Sigmoid colon (tissue), 7 donors: ENCODE results near the gene SLC7A14. TPM values are rescaled to one million over a fixed set of nuclear protein-coding genes. Genes with fewer than 3 reads are reported as not detected.

Experiments
- DNase-seq: peaks from one replicate; pipeline ENCODE4 v3.0.0-alpha.2; 2019
- H3K27ac ChIP-seq, 4 donors: fragments of 200-600 bp; sonication (generic); one replicate each; pipeline ENCODE4 v1.5.1; 2016 to 2019; ENCODE audit warnings: mild to moderate bottlenecking in 1 of 4
- H3K27me3 ChIP-seq, 3 donors: fragments of 200-600 bp; sonication (generic); one replicate each; pipeline ENCODE4 v1.5.1; 2019; ENCODE audit warnings: mild to moderate bottlenecking in 1 of 3
- H3K36me3 ChIP-seq, 4 donors: fragments of 200-600 bp; sonication (generic); one replicate each; pipeline ENCODE4 v1.5.1; 2016 to 2019
- H3K4me1 ChIP-seq, 4 donors: fragments of 200-600 bp; sonication (generic); one replicate each; pipeline ENCODE4 v1.5.1; 2017 to 2019
- H3K4me3 ChIP-seq, 4 donors: fragments of 200-600 bp; sonication (generic); one replicate each; pipeline ENCODE4 v1.5.1; 2017 to 2019; ENCODE audit warnings: mild to moderate bottlenecking in 2 of 4, moderate library complexity in 1 of 4
- H3K9me3 ChIP-seq, 4 donors: fragments of 200-600 bp in 3 of 4; sonication (generic) in 3 of 4; one replicate each; pipeline versions ENCODE4 v1.5.1 to v1.6.1; 2013 to 2019
- EP300 ChIP-seq, 4 donors: sonication (generic); formaldehyde crosslinking; IDR thresholded peaks; one replicate each; pipeline ENCODE4 v1.6.1; 2017; ENCODE audit warnings: antibody characterized with exemption in 4 of 4
- POLR2A ChIP-seq, 2 donors: fragments of 450-650 bp; IDR thresholded peaks; one replicate each; pipeline ENCODE4 v1.6.1; 2016; ENCODE audit warnings: antibody characterized with exemption in 2 of 2, mild to moderate bottlenecking in 2 of 2, moderate library complexity in 2 of 2
- POLR2AphosphoS5 ChIP-seq, 4 donors: sonication (generic); formaldehyde crosslinking; IDR thresholded peaks; one replicate each; pipeline ENCODE4 v1.6.1; 2017; ENCODE audit warnings: antibody characterized with exemption in 4 of 4
- WGBS, 2 donors: extraction: QIAGEN DNeasy Blood & Tissue Kit; methylation state at CpG; one replicate each; pipeline ENCODE4 v1.1.7; 2013; 5-methylcytosine and 5-hydroxymethylcytosine counted together
- intact Hi-C: fragments of 100-400 bp; cut with DNase I; formaldehyde crosslinking; loops from one replicate; pipeline ENCODE4 v1.15.1; 2023
- polyA plus RNA-seq, 3 donors: library from polyadenylated mRNA; stranded (reverse); fragments of 200-250 nt; gene quantifications; one replicate each; pipeline ENCODE4 v1.2.3, GENCODE V29; 2013
- total RNA-seq, 4 donors: library from RNA; depleted of rRNA; stranded (reverse); fragments of >200 nt; gene quantifications; one replicate each; pipeline ENCODE4 v1.1.0, GENCODE V29; 2016
- TF ChIP-seq, protein P1 (sequence below), 4 experiments: fragments of 450-650 bp in 3 of 4; fragments of 200-600 bp in 1 of 4; IDR thresholded peaks; one replicate each; pipeline ENCODE4 v1.5.1; 2016 to 2019; ENCODE audit warnings: antibody characterized with exemption in 4 of 4, mild to moderate bottlenecking in 3 of 4, moderate library complexity in 2 of 4
- donor health status: healthy with polysubstance abuse.
- donor health status: Bipolar disorder and iron deficiency.
- donor health status: healthy.

The SLC7A14 gene
- total and polyA plus RNA-seq, 7 donors, result 0.79 to 3.9 (median 2.8) TPM; not detected in 2

- Histone ChIP-seq H3K36me3 (no peaks in the 10 kb centered on the region), H3K27ac (no peak overlapping the region), H3K4me3 (no peak overlapping the region), H3K4me1 (no peaks in the 10 kb centered on the region), H3K9me3 (no peaks in the 10 kb centered on the region), H3K27me3 (no peaks in the 10 kb centered on the region)
- intact Hi-C loops, result no loop called here
- 78 to 82% methylated on average over 2 of the region's 2 CpGs for WGBS, 2 donors
- TF ChIP-seq POLR2A (IDR thresholded peaks at IDR 0.05) (no peak), POLR2AphosphoS5 (IDR thresholded peaks at IDR 0.05) (peak in 1 of 4 donors; percentile 34)
- DNase-seq, result peak; percentile 75
Observed at GRCh38 chr3:170493712-170494182, 92.1 kb downstream of the SLC7A14 start.

GRCh38 chr3:170491901-170492300 is 94.0 kb downstream of the SLC7A14 start:
- Histone ChIP-seq H3K4me3 (no peak overlapping the region), H3K27me3 (no peaks in the 10 kb centered on the region), H3K4me1 (no peaks in the 10 kb centered on the region), H3K36me3 (no peaks in the 10 kb centered on the region), H3K9me3 (no peaks in the 10 kb centered on the region), H3K27ac (no peak overlapping the region)
- DNase-seq, result no peak
- 89 to 91% methylated on average over 3 of the region's 3 CpGs for WGBS, 2 donors
- intact Hi-C loops, result no loop called here
- no peak for TF ChIP-seq POLR2AphosphoS5 (IDR thresholded peaks at IDR 0.05)
- TF ChIP-seq POLR2A (IDR thresholded peaks at IDR 0.05), result no peak

DNA sequence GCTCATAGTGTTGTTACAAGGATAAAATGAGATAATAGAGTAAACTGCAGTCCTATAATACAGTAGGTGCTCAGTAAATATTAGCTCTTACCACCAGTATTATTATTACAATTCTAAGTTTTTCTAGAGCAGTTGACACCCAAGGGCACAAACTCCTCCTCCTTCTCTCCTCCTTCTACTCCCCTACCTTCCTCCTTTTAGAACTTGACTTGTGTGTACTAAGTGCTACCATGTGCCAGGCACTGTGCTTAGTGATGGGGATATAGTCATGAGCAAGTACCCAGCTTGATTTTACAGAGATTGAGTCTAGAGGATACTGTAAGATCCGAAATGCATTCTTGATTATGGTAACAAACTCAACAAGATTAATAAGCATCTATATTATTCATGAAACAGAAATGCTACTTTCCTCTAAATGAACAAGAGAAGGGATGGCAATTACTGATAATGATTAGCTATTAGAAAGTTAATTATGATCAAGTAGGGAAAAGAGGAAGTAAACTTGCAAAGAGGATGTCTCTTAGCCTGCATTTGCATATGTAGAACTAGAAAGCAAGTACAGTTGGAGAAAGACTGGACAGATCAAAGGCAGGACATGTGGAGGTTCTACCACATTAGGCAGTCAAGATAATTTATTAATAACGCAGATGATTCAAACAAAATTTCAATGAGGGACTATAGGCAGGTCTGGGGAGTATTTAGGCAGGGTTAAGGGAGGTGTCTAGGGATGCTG is 94.9 kb downstream of the SLC7A14 start:
- 91 to 94% methylated on average over 2 of the region's 2 CpGs for WGBS, 2 donors
- TF ChIP-seq POLR2A (IDR thresholded peaks at IDR 0.05), result no peak
- no peak for TF ChIP-seq POLR2AphosphoS5 (IDR thresholded peaks at IDR 0.05)
- TF ChIP-seq EP300 (IDR thresholded peaks at IDR 0.05), result no peak
- TF ChIP-seq, protein P1, sequence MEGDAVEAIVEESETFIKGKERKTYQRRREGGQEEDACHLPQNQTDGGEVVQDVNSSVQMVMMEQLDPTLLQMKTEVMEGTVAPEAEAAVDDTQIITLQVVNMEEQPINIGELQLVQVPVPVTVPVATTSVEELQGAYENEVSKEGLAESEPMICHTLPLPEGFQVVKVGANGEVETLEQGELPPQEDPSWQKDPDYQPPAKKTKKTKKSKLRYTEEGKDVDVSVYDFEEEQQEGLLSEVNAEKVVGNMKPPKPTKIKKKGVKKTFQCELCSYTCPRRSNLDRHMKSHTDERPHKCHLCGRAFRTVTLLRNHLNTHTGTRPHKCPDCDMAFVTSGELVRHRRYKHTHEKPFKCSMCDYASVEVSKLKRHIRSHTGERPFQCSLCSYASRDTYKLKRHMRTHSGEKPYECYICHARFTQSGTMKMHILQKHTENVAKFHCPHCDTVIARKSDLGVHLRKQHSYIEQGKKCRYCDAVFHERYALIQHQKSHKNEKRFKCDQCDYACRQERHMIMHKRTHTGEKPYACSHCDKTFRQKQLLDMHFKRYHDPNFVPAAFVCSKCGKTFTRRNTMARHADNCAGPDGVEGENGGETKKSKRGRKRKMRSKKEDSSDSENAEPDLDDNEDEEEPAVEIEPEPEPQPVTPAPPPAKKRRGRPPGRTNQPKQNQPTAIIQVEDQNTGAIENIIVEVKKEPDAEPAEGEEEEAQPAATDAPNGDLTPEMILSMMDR (IDR thresholded peaks at IDR 0.05), result no peak
- no peak overlapping the region for H3K27ac ChIP-seq
- no peak for DNase-seq
- H3K9me3 ChIP-seq, result no peaks in the 10 kb centered on the region
- H3K4me3 ChIP-seq, result no peak overlapping the region
- no peaks in the 10 kb centered on the region for H3K4me1 ChIP-seq
- no peaks in the 10 kb centered on the region for H3K27me3 ChIP-seq
- H3K36me3 ChIP-seq, result no peaks in the 10 kb centered on the region
- intact Hi-C loops, result no loop called here

- intact Hi-C loops, result no loop called here
- Histone ChIP-seq H3K4me1 (no peaks in the 10 kb centered on the region), H3K36me3 (no peaks in the 10 kb centered on the region), H3K9me3 (no peaks in the 10 kb centered on the region), H3K27me3 (peaks cover 0 to 2% (median 0%) of the 10 kb centered on the region in 3 donors), H3K4me3 (no peak overlapping the region), H3K27ac (no peak overlapping the region)
- 45 to 69% methylated on average over 4 of the region's 4 CpGs for WGBS, 2 donors
- TF ChIP-seq, protein P1 (IDR thresholded peaks at IDR 0.05), result no peak
- TF ChIP-seq EP300 (IDR thresholded peaks at IDR 0.05) (no peak), POLR2AphosphoS5 (IDR thresholded peaks at IDR 0.05) (no peak), POLR2A (IDR thresholded peaks at IDR 0.05) (no peak)
- DNase-seq, result no peak
Observed at GRCh38 chr3:170488802-170489201, 97.1 kb downstream of the SLC7A14 start.

DNA sequence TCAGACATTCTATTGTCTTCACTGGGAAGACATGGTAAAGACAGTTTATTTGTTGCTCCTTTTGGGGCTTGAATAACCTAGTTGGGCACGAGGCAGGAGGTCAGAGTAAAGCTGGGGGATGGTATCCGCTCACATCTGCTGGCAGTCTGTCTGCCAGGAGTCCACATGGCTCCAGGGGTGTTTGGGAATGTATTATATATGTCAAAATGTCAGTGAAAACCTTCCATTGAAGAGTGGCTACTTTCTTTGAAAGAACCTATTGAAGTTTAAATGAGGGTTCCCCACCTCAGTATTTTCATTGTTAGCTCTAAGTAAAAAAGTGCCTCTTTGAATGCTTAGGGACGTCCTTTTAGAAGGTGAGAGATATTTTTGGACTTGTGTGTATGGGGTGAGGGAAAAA is 98.8 kb downstream of the SLC7A14 start:
- Histone ChIP-seq H3K4me1 (no peaks in the 10 kb centered on the region), H3K9me3 (no peaks in the 10 kb centered on the region), H3K4me3 (no peak overlapping the region), H3K36me3 (no peaks in the 10 kb centered on the region), H3K27me3 (peaks cover 0 to 2% (median 0%) of the 10 kb centered on the region in 3 donors), H3K27ac (no peak overlapping the region)
- intact Hi-C loops, result no loop called here
- no peak for DNase-seq
- WGBS, 2 donors, result 72 to 80% methylated on average over 3 of the region's 3 CpGs
- no peak for TF ChIP-seq POLR2AphosphoS5 (IDR thresholded peaks at IDR 0.05)
- no peak for TF ChIP-seq EP300 (IDR thresholded peaks at IDR 0.05)
- TF ChIP-seq, protein P1 (IDR thresholded peaks at IDR 0.05), result no peak
- no peak for TF ChIP-seq POLR2A (IDR thresholded peaks at IDR 0.05)
